Activated T-cell treated with anti-CD3 and anti-CD28 coated beads, Interleukin-2, amount 50 U/mL, for 48 hours (primary cell): Measurements from ENCODE around the gene NTN5.
A peak's percentile ranks its signal among the peaks of the same experiment; 100 is the strongest.
"Not testable (repeated sequence)": the region's sequence is repeated elsewhere in the genome, so short reads cannot be mapped to it uniquely, and the experiment has no call there.

Source experiments
- DNase-seq, 2 experiments: peaks; one replicate each; pipeline ENCODE4 v3.0.0-alpha.2; 2020

Gene NTN5

DNA sequence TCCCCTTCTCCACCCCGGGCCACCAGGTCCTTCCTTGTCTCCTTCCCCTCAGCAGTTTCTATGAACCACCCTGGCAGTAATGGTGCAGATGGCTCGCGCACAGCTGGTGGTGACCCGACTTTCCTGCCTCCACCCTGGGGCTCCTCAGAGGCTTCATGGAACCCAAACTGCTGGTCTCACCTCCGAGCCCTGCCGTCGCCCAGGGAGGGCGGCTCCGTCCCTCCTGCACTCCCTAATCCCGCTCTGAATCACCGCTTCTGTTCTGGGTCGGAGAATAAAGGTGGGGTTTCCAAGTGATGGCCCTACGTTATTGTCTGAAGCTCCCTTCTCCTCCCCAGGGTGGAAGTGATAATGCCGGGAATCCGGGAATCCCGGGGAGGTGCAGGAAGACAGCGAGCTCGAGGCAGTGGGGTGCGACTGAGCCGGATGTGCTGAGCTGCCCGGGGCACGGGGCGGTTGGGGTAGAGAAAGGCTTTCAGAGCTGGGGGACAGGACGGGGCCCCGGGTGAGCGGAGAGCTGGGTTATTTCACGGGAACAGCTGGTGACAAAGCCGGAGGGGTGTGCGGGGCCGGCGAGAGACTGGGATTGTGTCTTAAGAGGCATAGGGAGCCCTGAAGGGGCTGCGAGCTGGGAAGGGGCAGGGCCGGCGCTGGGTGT lies 23.7 kb upstream of the NTN5 start:
- no peak for DNase-seq

DNA sequence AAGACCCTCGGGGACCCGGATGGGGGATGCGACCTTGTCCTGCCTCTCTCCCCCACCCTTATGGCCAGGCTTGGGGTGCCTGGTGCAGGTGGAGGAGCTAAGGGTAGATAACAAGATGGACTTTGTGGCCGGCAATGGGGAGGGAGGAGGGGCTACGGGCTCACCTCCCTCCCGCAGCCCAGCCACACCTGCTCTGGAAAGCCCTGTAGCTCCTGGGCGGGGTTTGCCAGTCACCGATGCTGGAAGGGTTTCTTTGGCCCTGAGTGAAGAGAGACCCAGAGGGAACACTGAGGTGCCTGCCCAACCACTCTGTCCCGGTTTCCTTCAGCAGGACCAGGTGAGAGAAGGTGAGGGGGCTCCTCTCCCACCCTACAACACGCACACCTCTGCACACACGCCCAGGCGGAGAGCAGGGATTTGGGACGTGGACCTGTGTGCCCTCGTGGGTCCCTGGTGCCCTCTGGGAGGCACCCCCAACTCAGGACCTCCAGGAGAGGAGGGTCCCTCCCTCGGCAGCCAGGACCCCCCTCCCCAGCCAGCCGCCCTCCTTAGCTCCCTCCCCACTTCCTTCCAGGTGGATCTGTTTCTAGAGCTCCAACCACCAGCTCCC lies 23.0 kb upstream of the NTN5 start, which contains the start of gene FUT2:
FUT2 (plus strand) TSS at position 229 of the 610 bp plus-strand sequence. CDS start 6,986 bp downstream, outside the sequence.
- DNase-seq: no peak

DNA sequence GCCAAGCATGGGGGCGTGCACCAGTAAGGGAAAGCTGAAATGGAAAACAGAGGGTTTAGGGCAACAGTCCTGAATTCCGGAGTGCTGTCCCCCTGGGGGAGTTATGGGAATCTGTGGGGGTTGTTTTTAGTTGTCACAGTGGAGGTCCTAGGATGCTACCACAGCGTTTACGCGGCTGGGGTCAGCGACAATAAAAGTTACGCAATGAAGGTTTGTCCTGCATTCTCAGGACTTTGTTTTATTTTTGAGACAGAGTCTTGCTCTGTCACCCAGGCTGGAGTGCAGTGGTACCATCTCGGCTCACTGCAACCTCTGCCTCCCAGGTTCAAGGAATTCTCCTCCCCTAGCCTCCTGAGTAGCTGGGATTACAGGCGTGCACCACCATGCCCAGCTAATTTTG lies 20.8 kb upstream of the NTN5 start:
- DNase-seq: not testable (repeated sequence)

DNA sequence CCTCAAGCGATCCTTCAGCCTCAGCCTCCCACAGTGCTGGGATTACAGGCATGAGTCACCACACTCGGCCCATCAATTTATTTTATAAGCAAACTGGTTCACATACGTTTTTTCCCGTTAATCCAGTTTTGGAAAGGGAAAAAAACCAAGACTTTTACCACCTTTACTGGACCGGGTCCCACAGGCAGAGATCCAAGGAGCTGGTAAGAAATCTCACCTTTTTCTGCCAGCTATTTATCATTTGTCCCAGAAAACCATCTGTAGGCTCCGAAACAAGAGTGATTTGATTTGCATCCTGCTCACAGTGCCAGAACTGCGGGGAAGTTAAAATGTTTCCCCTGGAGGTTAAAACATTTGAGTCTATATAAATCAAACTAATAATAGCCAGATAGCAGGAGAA lies 16.6 kb upstream of the NTN5 start:
- no peak for DNase-seq

DNA sequence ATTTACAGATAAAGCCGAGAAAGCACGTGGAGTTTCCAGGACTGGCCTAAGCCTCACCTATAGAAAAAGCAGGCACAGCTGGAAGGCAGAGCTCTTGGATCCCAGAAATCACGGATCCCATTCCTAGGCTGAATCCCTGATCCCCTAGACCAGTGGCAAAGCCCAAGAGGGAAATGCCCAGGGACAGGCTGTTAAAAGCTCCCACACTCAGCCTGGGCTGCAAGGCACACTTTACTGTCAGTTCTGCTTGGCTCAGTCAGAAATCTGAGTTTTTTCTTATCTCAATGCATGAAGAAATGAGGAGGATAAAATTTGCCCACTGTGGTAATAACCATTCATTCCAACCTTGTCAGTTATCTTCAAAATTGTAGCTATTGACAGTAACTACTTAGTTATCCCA lies 15.0 kb upstream of the NTN5 start:
- no peak for DNase-seq

DNA sequence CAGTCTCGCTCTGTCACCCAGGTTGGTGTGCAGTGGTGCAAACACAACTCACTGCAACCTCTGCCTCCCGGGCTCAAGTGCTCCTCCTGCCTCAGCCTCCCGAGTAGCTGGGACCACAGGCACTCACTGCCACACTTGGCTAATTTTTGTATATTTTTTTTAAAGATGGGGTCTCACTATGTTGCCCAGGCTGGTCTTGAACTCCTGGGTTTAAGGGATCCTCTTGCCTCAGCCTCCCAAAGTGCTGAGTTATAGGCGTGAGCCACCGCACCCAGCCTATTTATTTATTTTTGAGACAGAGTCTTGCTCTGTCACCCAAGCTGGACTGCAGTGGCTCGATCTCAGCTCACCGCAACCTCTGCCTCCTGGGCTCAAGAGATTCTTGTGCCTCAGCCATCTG lies 13.8 kb upstream of the NTN5 start:
- DNase-seq: not testable (repeated sequence)

DNA sequence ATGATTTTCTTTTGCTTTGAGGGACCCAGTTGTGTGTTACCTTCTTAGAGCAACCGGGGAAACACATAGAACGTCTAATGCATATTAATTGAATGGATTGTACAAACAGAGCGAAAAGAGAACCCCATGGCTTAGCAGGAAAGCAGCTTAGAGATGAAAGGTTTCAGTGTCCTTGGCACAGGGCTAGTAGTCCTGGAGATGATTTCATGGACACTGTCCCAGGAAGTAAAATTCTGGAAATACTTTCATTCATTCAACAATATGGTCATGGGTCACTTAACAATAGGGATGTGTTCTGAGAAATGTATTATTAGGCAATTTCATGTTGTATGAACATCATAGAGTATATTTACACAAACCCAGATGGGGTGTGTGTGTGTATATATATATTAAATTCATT lies 13.3 kb upstream of the NTN5 start:
- no peak for DNase-seq

DNA sequence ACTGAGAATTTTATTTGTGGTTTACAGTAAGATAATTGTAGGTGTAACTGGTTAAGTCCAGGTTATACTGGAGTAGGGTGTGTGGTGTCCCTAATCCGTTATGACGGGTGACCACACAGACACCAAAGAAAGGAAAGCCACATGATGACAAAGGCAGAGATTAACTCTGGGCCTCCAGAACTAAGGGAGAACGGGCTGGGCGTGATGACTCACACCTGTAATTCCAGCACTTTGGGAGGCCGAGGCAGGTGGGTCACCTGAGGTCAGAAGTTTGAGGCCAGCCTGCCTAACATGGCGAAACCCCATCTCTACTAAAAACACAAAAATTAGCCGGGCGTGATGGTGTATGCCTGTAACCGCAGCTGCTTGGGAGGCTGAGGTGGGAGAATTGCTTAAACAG lies 12.8 kb upstream of the NTN5 start:
- DNase-seq: no peak

DNA sequence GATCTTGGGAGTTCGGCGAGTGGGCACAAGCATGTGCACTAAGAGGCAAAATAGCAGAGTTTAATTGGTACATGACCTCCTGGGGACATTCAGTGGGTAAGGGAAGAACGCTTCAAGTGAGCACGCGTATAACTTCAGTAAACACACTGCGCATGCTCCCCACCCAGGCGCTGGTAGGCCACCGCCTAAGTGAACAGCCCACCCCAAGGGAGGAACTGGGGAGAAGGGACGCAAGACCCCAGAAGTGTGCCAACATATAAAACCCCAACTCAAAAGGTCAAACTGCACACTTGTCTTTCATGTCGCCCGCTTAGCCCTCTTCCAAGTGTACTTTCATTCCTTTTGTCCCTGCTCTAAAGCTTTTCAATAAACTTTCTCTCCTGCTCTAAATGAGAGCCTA lies 10.5 kb upstream of the NTN5 start:
- DNase-seq: peak; percentile 35 to 47

DNA sequence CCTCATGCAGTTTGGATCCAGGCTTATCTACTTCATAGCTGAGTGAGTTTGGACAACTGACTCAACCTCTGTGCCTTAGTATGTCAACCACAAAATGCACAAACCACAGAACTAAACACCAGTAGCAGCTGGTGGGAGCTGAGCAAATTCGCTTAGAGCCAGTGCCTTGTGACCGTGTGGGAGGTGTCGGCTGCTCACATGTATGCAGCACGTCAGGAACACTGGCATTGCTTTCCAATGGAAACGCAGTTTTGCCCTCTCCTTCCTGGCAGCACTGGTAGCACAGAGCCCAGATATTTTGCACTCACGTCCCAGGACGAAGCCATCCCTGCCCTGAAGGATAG lies 8.3 kb upstream of the NTN5 start:
- DNase-seq: no peak

DNA sequence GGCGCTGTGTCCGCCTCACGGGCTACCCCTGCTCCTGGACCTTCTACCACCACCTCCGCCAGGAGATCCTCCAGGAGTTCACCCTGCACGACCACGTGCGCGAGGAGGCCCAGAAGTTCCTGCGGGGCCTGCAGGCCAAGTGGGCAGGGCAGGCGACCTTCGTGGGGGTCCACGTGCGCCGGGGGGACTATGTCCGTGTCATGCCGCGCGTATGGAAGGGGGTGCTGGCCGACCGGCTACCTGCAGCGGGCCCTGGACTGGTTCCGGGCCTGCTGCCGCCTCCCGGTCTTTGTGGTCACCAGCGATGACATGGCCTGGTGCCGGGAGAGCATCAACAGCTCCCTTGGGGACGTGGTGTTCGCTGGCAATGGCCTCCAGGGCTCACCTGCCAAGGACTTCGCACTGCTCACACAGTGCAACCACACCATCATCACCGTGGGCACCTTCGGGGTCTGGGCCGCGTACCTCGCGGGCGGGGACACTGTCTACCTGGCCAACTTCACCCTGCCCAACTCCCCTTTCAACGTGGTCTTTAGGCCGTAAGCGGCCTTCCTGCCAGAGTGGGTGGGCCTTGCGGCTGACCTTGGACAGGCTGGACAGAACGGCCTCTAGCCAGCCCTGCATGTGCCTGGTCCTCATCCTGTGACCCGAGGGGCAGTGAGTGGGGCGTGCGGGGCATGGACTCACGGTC lies 7.8 kb upstream of the NTN5 start:
- DNase-seq: no peak

DNA sequence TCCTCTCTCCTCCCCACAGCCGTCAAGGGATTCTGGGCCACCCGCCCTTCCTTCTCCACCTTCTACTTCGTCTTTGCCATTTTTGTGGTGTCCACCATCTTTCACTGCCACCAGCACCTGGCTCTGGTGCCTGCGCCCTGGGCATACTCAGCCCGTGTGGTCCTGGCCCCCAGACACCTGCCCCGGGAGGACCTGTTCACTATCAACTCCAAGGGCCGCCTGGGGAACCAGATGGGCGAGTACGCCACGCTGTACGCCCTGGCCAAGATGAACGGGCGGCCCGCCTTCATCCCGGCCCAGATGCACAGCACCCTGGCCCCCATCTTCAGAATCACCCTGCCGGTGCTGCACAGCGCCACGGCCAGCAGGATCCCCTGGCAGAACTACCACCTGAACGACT lies 7.2 kb upstream of the NTN5 start:
- DNase-seq: not testable (repeated sequence)

DNA sequence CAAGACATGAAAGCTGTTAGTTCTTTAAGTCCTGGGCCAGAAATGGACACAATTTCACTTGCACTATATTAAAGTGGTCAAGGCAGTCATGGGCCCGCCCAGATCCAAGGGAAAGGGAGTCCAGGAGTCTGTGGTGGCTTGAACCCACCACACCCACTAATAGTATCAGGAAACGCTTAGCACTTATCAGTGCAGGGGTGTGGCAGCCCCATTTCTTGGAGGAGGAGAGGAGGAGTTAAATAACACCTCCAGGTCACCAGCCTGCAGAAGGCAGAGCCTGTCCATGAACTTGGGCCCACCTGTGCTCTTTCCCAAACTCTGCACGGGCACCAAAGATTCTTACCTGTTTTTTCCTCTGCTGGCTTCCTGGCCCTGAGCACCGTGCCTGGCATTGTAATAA lies 5.4 kb upstream of the NTN5 start:
- no peak for DNase-seq

DNA sequence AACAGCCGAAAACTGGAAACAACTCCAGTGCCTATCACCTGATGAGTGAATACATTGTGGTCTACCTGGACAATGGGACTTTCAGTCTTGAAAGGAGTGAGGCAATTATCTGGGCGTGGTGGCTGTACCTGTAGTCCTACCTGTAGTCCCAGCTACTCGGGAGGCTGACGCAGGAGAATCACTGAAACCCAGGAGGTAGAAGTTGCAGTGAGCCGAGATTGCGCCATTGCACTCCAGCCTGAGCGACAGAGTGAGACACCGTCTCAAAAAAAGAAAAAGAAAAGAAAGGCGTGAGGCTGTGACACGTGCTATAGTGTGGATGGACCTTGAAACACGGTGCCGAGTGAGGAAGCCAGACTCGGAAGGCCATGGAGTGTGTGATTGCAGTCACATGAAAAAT lies 4.1 kb upstream of the NTN5 start:
- DNase-seq: no peak

DNA sequence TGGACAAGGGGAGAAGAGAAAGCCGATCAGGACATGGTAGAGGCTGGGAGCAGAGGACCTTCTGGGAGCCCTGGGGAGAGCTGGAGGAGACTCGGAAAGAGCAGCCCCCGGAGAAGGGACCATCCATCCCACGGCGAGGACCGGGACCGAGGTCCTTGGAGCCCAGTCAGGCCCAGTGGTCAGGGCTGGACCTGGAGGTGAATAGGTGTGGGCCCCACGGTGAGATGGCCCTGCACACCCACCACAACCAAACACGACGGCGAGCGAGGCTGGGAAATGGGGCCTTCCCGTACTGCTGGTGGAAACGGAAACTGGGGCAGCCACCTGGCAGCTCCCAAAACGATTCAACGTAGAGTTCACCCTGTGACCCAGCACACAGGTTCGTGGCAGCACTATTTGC lies 3.7 kb upstream of the NTN5 start:
- DNase-seq: no peak

DNA sequence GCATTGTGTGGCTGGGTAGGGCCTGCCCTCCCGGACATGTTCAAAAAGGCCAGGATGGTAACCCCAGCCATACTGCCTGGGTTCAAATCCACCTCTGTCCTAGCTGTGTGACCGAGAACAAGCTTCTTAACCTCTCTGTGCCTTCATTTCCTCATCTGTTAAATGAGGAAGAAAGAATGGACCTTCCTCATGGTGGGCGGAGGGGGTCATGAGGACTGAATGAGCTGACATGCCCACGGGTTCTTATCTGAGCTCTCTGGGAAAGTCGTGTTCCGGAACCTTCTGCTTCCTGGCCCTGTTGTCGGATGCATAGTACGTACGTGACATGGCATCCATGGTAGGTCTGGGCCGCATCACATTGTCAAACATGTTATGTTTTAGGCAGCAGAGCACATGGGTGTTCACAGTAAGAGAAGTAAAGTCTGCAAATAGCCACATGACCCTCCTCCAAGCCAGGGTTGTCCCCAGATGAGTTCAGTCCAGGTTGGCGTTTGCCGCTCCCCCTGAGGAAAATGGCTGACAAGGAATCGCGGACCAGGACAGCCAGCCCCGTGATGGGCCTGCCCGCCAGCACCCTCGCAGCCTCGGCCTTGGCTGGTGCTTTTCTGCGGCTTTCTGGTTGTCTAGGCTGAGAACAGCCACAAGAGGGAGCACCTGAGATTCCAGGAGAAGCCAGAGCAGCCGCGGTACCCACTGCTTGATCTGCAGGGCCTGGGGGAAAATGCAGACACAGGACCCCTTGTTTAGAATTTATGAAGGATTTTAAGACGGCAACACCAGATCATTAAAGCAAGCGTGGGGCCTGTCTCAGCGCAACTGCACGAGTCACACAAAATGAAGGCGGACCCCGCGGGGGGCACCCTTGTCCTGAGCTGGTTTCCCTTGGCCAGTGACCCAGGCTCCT lies 2.4 kb upstream of the NTN5 start:
- DNase-seq: peak; percentile 83 to 86

DNA sequence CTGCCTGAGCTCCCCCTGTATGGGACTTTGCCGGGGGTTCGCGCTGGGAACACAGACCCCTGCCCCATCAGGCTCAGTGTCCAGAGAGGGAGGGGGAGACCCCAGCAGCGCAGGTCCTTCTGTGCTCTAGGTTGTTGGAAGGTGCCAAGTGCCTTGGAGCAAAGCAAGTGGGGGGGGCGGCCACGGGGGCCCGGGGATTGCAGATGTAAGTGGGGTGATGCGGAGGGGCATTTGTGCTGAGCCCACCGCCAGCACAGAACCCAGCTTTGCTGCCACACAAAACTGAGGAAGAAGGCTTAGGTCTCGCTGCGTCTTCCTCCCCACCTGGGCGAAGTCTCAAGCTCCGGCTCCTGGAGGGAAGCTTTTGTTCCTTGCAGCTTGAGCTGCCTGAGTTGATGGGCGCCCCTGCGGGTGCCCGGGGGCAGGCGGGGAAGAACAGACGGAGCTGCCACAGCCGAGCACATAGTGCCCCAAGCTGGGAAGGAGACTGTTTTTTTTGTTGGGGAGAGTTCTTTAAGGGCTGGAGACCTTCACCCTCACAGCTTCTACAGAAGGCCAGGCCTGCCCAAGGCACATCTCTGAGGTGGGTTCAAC lies 1.5 kb upstream of the NTN5 start:
- DNase-seq: no peak

DNA sequence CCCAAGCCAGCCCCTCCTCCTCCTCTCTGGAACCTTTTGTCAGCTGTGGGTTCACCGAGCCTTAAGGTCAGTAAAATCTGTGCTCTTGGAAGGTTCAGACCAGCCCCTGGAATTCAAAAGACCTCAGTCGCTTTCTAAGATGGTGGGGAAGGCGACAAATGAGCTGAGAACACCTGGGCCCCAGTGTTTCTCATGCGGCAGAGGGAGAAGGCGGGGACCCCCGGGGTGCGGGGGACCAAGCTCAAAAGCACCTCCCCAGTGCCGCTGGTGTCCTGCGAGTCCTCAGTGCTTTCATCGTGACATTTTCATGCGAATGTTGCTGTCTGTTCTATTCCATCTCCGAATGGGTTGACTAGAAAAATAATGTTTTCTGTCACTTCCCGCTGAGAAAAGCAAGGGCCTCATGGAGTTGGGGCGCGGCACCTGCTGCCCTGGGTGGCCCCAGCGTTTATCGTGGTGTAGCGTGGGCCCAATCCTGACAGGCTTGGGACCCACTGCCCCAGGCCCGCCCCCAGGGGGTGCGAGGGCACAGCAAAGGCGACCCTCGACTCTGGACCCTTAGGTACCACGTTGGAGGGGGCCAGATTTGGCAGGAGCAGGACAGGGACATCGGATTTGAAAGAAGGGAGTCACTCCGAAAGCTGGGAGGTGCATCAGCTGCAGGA lies 751 bp upstream of the NTN5 start:
- no peak for DNase-seq

DNA sequence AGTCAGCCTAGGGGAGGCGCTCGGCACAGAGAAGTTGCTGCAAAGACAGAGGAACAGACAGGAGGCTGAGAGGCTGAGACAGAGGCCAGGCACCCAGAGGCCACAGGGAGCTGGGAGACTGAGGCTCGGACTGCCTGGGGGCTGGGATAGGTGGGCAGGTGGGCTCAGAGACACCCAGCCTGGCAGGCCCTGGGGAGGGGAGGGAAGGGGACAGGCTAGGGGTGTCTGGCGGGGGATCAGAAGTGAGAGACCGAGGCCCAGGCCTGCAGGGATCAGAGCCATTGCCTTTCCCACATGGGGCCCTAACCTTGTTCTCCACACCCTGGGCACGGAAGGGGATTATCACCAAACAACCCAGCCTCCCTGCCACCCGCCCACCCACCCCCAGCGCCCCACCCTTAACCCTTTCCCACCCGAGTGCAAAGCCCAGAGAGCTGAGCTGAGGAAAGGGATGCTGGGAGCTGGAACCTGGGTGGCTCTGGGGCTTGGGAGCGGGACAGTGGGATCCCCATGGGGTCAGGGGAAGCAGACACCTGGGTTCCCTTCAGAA lies 1.3 kb downstream of the NTN5 start:
- no peak for DNase-seq

DNA sequence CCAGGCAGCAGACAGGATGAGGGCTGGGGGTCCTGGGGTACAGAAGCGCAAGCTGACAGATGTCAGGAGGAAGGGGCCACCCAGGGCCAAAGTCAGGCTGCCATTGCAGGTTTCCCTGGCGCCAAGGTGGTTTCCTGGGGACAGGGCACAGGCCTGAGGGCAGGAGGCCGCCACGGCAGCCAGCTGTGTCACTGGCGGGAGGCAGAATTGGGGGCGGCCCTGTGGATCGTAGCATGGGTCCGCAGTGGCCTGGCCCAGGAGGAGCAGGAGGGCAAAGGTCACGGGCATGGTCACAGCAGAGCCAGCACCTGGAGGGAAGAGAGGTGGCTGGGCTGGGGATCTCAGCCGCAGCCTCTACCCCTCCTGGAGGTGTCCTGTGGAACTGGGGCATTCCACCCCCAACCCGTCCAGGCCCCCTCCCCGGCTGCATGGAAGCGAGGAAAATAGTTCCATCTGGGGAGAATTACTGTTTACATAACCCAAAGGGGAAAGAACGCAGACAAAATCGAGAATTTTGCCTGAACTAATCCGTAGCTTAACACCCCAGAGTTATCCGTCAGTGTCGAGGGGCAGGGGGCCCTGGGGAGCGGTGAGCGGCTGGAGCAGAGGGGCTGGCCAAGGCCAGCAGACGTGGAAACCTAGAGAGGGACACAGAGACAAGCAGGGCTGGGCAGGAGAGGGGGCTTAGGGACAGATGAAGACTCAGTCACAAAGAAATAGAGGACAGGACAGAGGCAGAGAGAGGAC lies 1.9 kb downstream of the NTN5 start:
- no peak for DNase-seq

DNA sequence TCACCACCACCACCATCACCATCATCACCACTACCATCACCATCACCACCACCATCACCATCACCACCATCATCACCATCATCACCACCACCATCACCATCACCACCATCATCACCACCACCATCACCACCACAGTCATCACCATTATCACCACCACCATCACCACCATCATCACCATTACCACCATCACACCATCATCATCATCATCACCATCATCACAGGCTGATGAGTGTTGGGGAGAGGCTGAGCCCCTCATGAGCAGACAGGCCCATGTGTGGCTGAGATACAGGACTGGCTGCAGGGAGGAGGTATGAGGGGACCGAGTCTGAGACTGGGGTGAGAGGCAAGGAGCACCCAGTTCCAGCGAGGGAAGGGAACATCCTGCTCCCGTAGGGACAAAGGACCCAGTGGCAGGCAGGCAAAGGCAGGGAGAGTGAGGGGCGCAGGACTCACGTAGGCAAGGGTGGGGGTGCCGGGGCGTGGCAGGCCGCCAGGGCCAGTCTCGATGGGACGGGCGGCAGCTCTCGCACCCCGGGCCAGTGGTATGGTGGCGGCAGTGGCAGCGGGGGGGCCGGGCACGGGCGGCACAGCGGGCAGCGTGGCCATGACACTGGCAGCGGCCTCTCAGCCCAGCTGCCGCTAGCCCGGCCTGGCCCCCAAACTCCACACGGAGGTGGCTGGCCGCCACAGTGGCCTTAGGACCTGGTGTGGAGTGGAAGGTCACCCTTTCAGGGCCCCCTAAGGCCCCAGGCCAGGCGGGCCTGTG lies 2.7 kb downstream of the NTN5 start:
- DNase-seq: no peak
